ENCODE results near the gene PLD5.

DNA sequence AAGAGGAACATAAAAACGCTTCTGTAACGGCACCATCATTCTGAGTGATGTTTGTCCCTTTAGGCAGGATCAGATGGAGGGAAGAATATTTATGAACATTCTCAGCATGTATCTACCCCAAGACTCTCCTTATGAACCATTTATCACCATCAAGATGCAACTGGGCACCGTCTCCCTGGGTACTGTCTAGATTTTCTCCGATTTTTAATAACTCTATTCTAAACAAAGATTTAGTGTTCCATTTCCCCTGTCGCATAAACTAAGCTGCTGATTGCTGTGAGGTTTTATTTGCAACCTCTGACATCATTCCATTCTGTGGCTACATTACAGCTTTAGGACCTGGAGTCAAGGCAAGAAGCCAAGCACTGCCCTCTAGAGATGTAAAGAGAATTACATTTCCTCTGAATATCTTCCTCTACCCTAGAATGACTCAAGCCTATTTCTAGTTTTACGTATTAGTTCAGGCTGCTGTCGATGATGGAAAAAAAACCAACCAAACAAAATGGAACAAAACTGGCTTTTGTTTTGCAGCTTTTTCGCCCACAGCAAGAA is 395.5 kb downstream of the PLD5 start:
- no peak for TF ChIP-seq CTCF (IDR thresholded peaks at IDR 0.05)
- TF ChIP-seq POLR2AphosphoS5 (IDR thresholded peaks at IDR 0.05) = no peak
